Cardiac fibroblast (primary cell): ENCODE data around the gene ADAM12.

Experiments
- DNase-seq, 2 donors: peaks; one replicate each; pipeline versions ENCODE4 v3.0.0 to v3.0.0-alpha.2; 2010; ENCODE audit warnings: low read depth in 2 of 2
- H3K4me3 ChIP-seq, 2 donors: replicated peaks in 1 of 2; 1 replicate in 1 of 2; 2 replicates in 1 of 2; pipeline ENCODE4 v1.5.1; 2011; ENCODE audit warnings: low read depth in 2 of 2, low read length in 2 of 2, mild to moderate bottlenecking in 2 of 2, moderate library complexity in 1 of 2
- TF ChIP-seq, protein P1 (sequence below): IDR thresholded peaks from one replicate; pipeline ENCODE4 v1.5.1; 2011; ENCODE audit warnings: low read depth, mild to moderate bottlenecking, low read length, inconsistent platforms

The ADAM12 gene

GRCh38 chr10:126084369-126084768 is 303.9 kb downstream of the ADAM12 start:
- TF ChIP-seq, protein P1, sequence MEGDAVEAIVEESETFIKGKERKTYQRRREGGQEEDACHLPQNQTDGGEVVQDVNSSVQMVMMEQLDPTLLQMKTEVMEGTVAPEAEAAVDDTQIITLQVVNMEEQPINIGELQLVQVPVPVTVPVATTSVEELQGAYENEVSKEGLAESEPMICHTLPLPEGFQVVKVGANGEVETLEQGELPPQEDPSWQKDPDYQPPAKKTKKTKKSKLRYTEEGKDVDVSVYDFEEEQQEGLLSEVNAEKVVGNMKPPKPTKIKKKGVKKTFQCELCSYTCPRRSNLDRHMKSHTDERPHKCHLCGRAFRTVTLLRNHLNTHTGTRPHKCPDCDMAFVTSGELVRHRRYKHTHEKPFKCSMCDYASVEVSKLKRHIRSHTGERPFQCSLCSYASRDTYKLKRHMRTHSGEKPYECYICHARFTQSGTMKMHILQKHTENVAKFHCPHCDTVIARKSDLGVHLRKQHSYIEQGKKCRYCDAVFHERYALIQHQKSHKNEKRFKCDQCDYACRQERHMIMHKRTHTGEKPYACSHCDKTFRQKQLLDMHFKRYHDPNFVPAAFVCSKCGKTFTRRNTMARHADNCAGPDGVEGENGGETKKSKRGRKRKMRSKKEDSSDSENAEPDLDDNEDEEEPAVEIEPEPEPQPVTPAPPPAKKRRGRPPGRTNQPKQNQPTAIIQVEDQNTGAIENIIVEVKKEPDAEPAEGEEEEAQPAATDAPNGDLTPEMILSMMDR, result no peak
- DNase-seq, result no peak
- no peak overlapping the region for H3K4me3 ChIP-seq

GRCh38 chr10:126083009-126083408 is 305.3 kb downstream of the ADAM12 start:
- no peak overlapping the region for H3K4me3 ChIP-seq
- TF ChIP-seq, protein P1, result no peak
- DNase-seq, result no peak

DNA sequence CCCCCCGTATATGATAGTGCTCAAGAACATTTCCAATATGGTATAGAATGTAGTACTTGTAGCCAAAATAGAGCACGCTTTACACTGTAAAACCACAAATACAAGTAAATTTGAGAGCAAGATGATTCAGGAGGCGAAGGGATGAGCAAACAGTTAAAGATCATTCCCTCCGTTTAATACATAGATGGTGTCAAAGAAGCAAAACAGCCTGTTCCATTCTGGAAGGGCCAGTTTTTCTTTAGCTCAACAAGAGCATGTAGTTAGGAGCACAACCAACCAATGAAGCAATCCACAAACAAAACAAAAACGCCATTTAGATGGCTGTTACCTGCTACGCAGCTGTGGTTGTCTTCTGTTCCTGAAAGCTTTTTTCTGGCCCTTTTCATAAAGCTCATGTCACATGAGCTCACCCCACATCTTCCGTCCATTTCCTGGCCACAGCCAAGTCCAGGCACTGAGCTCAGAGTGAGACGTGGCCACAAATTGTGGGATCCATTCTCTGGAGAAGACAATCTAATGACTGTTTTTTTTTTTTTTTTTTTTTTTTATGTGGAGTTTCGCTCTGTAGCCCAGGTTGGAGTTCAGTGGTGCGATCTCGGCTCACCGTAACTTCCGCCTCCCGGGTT is 306.3 kb downstream of the ADAM12 start:
- TF ChIP-seq, protein P1, result no peak
- no peak for DNase-seq

GRCh38 chr10:126080879-126081411 is 307.3 kb downstream of the ADAM12 start:
- DNase-seq, result peak; percentile 68
- TF ChIP-seq, protein P1, result no peak
- H3K4me3 ChIP-seq, result no peak overlapping the region

More for the DNA sequence above, 306.3 kb downstream of the ADAM12 start:
- no peak overlapping the region for H3K4me3 ChIP-seq

DNA sequence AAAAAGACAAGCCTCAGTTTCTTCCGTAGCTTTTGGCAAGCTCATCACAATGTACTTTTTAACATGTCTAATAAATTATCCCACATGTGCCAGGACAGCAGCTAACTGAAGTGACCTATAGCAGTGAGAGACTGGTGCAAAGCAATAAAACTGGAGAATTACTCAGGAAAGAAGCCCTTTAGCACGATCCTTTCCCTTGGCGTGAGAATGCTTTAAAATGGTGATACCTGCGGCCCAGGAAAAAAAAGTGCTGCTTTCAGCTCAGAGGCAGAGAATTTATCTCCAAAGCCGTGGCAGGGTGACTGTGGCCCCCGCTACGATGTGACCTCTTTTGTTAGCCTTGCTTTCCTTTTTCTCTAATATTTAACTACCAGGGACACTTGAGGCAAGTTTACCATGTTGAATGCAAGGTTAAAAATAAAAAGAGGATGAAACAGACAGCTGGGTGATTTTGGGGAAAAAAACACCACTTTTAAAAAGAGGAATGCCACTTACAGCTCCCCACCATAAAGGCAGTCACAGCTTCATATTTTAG is 307.9 kb downstream of the ADAM12 start:
- DNase-seq, result no peak
- H3K4me3 ChIP-seq, result no peak overlapping the region
- TF ChIP-seq, protein P1, result no peak

GRCh38 chr10:126075009-126075408 is 313.3 kb downstream of the ADAM12 start:
- no peak for DNase-seq
- TF ChIP-seq, protein P1, result no peak
- no peak overlapping the region for H3K4me3 ChIP-seq
